ENCODE measurements around the gene NAXE. TPM values are rescaled to one million over a fixed set of nuclear protein-coding genes. Genes with fewer than 3 reads are reported as not detected.

Gene NAXE
- total and polyA plus RNA-seq, 2 of the 13 experiments (the other 11 are each of a cell fraction or from before 2014, with no cell fraction given): 39.4 to 59.4 TPM

DNA sequence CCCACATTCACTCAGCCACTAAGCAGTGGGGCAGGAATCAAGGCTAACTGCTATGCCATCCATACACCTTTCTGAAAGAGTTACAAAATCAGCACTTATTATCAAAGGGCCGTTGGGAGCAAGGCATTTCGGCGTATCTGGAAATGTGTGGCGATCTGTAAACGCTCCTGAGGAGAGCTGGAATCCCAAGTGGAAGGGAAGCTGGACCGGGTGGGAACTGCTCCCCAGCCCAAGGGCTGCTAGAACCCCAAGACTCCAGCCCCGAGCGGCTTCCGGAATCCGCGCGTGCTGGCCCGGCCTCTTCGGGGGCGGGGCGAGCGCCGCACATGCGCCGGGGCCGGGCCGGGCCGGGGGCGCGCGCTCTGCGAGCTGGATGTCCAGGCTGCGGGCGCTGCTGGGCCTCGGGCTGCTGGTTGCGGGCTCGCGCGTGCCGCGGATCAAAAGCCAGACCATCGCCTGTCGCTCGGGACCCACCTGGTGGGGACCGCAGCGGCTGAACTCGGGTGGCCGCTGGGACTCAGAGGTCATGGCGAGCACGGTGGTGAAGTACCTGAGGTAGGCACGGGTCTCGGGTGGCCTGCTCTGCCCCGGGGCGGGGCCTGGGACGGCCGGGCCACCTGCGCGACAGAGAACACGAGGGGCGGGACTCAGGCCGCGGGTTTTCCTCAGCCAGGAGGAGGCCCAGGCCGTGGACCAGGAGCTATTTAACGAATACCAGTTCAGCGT, at the start of gene NAXE (continued):
- TF ChIP-seq, protein P1, sequence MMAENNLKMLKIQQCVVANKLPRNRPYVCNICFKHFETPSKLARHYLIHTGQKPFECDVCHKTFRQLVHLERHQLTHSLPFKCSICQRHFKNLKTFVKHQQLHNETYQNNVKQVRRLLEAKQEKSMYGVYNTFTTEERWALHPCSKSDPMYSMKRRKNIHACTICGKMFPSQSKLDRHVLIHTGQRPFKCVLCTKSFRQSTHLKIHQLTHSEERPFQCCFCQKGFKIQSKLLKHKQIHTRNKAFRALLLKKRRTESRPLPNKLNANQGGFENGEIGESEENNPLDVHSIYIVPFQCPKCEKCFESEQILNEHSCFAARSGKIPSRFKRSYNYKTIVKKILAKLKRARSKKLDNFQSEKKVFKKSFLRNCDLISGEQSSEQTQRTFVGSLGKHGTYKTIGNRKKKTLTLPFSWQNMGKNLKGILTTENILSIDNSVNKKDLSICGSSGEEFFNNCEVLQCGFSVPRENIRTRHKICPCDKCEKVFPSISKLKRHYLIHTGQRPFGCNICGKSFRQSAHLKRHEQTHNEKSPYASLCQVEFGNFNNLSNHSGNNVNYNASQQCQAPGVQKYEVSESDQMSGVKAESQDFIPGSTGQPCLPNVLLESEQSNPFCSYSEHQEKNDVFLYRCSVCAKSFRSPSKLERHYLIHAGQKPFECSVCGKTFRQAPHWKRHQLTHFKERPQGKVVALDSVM (CRISPR knock-in tag; IDR thresholded peaks at IDR 0.05): no peak
- TF ChIP-seq, protein P2, sequence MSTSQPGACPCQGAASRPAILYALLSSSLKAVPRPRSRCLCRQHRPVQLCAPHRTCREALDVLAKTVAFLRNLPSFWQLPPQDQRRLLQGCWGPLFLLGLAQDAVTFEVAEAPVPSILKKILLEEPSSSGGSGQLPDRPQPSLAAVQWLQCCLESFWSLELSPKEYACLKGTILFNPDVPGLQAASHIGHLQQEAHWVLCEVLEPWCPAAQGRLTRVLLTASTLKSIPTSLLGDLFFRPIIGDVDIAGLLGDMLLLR (CRISPR knock-in tag; IDR thresholded peaks at IDR 0.05): peak; percentile 57; the same call in 1 of the 2 replicates
- TF ChIP-seq KDM5B (CRISPR knock-in tag; IDR thresholded peaks at IDR 0.05; ENCODE audit: borderline replicate concordance) (peak; percentile 70; the same call in 1 of the 2 replicates), MED13 (CRISPR knock-in tag; IDR thresholded peaks at IDR 0.05) (no peak), SCMH1 (CRISPR knock-in tag; IDR thresholded peaks at IDR 0.05; ENCODE audit: borderline replicate concordance) (no peak), WIZ (CRISPR knock-in tag; IDR thresholded peaks at IDR 0.05) (no peak), YEATS4 (CRISPR knock-in tag; IDR thresholded peaks at IDR 0.05; ENCODE audit: borderline replicate concordance) (no peak; the same call in none of the 2 replicates), ZNF441 (CRISPR knock-in tag; IDR thresholded peaks at IDR 0.05; ENCODE audit: borderline replicate concordance) (no peak), MBD4 (IDR thresholded peaks at IDR 0.05; ENCODE audit: borderline replicate concordance, low read length) (no peak), ZNF547 (CRISPR knock-in tag; IDR thresholded peaks at IDR 0.05) (no peak), ZNF138 (CRISPR knock-in tag; IDR thresholded peaks at IDR 0.05; ENCODE audit: low read depth) (0 out of 2 replicates have a peak, but pooled peaks have one; percentile 34)
- TF ChIP-seq, protein P3, sequence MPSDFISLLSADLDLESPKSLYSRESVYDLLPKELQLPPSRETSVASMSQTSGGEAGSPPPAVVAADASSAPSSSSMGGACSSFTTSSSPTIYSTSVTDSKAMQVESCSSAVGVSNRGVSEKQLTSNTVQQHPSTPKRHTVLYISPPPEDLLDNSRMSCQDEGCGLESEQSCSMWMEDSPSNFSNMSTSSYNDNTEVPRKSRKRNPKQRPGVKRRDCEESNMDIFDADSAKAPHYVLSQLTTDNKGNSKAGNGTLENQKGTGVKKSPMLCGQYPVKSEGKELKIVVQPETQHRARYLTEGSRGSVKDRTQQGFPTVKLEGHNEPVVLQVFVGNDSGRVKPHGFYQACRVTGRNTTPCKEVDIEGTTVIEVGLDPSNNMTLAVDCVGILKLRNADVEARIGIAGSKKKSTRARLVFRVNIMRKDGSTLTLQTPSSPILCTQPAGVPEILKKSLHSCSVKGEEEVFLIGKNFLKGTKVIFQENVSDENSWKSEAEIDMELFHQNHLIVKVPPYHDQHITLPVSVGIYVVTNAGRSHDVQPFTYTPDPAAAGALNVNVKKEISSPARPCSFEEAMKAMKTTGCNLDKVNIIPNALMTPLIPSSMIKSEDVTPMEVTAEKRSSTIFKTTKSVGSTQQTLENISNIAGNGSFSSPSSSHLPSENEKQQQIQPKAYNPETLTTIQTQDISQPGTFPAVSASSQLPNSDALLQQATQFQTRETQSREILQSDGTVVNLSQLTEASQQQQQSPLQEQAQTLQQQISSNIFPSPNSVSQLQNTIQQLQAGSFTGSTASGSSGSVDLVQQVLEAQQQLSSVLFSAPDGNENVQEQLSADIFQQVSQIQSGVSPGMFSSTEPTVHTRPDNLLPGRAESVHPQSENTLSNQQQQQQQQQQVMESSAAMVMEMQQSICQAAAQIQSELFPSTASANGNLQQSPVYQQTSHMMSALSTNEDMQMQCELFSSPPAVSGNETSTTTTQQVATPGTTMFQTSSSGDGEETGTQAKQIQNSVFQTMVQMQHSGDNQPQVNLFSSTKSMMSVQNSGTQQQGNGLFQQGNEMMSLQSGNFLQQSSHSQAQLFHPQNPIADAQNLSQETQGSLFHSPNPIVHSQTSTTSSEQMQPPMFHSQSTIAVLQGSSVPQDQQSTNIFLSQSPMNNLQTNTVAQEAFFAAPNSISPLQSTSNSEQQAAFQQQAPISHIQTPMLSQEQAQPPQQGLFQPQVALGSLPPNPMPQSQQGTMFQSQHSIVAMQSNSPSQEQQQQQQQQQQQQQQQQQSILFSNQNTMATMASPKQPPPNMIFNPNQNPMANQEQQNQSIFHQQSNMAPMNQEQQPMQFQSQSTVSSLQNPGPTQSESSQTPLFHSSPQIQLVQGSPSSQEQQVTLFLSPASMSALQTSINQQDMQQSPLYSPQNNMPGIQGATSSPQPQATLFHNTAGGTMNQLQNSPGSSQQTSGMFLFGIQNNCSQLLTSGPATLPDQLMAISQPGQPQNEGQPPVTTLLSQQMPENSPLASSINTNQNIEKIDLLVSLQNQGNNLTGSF (CRISPR knock-in tag; IDR thresholded peaks at IDR 0.05): no peak
- TF ChIP-seq, protein P4, sequence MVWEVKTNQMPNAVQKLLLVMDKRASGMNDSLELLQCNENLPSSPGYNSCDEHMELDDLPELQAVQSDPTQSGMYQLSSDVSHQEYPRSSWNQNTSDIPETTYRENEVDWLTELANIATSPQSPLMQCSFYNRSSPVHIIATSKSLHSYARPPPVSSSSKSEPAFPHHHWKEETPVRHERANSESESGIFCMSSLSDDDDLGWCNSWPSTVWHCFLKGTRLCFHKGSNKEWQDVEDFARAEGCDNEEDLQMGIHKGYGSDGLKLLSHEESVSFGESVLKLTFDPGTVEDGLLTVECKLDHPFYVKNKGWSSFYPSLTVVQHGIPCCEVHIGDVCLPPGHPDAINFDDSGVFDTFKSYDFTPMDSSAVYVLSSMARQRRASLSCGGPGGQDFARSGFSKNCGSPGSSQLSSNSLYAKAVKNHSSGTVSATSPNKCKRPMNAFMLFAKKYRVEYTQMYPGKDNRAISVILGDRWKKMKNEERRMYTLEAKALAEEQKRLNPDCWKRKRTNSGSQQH (CRISPR knock-in tag; IDR thresholded peaks at IDR 0.05; ENCODE audit: low read depth): 0 out of 2 replicates have a peak, but pooled peaks have one; percentile 20
- TF ChIP-seq, protein P5, sequence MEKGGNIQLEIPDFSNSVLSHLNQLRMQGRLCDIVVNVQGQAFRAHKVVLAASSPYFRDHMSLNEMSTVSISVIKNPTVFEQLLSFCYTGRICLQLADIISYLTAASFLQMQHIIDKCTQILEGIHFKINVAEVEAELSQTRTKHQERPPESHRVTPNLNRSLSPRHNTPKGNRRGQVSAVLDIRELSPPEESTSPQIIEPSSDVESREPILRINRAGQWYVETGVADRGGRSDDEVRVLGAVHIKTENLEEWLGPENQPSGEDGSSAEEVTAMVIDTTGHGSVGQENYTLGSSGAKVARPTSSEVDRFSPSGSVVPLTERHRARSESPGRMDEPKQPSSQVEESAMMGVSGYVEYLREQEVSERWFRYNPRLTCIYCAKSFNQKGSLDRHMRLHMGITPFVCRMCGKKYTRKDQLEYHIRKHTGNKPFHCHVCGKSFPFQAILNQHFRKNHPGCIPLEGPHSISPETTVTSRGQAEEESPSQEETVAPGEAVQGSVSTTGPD (CRISPR knock-in tag; IDR thresholded peaks at IDR 0.05): no peak
- TF ChIP-seq, protein P6, sequence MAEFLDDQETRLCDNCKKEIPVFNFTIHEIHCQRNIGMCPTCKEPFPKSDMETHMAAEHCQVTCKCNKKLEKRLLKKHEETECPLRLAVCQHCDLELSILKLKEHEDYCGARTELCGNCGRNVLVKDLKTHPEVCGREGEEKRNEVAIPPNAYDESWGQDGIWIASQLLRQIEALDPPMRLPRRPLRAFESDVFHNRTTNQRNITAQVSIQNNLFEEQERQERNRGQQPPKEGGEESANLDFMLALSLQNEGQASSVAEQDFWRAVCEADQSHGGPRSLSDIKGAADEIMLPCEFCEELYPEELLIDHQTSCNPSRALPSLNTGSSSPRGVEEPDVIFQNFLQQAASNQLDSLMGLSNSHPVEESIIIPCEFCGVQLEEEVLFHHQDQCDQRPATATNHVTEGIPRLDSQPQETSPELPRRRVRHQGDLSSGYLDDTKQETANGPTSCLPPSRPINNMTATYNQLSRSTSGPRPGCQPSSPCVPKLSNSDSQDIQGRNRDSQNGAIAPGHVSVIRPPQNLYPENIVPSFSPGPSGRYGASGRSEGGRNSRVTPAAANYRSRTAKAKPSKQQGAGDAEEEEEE (CRISPR knock-in tag; IDR thresholded peaks at IDR 0.05; ENCODE audit: borderline replicate concordance): no peak

Data from HepG2 (cell line).